Daoy (cell line): Measurements from ENCODE around the gene TBC1D17. TPM values are rescaled to one million over a fixed set of nuclear protein-coding genes. Genes with fewer than 3 reads are reported as not detected.

Experiments used
- total RNA-seq: library from RNA; depleted of rRNA; stranded (reverse); fragments of >200 nt; shearing (Covaris generic); gene quantifications from 2 replicates; pipeline ENCODE4 v1.2.3, GENCODE V29; 2014; rRNA removed

Gene TBC1D17
- total RNA-seq, 1 experiment from 2014 or later: 5.9 TPM

Other genes starting within 250 kb of the TBC1D17 start
- 11.0 and 12.7 TPM in 2 replicates for gene RRAS, start 237.6 kb upstream of the TBC1D17 start, total RNA-seq
- gene SCAF1, start 235.5 kb upstream of the TBC1D17 start, total RNA-seq: 32.5 and 32.8 TPM in 2 replicates
- 88.0 and 110 TPM in 2 replicates for gene IRF3, start 211.8 kb upstream of the TBC1D17 start, total RNA-seq
- gene BCL2L12, start 211.8 kb upstream of the TBC1D17 start, total RNA-seq: 15.5 and 18.1 TPM in 2 replicates
- gene PRMT1, start 200.4 kb upstream of the TBC1D17 start, total RNA-seq: 338 and 386 TPM in 2 replicates
- gene ADM5, start 188.1 kb upstream of the TBC1D17 start, total RNA-seq: 0.27 and 0.40 TPM in 2 replicates
- 5.0 and 8.3 TPM in 2 replicates for gene CPT1C, start 186.6 kb upstream of the TBC1D17 start, total RNA-seq
- gene TSKS, start 114.4 kb upstream of the TBC1D17 start, total RNA-seq: not detected in 2 replicates
- gene AP2A1, start 110.7 kb upstream of the TBC1D17 start, total RNA-seq: 44.8 and 46.5 TPM in 2 replicates
- gene FUZ, start 64.4 kb upstream of the TBC1D17 start, total RNA-seq: 9.9 and 20.1 TPM in 2 replicates
- 17.8 and 29.9 TPM in 2 replicates for gene MED25, start 59.4 kb upstream of the TBC1D17 start, total RNA-seq
- gene PTOV1, start 26.5 kb upstream of the TBC1D17 start, total RNA-seq: 61.2 and 67.8 TPM in 2 replicates
- gene PNKP, start 10.1 kb upstream of the TBC1D17 start, total RNA-seq: 36.9 and 38.4 TPM in 2 replicates
- gene AKT1S1, start 347 bp upstream of the TBC1D17 start, total RNA-seq: 9.6 and 10.5 TPM in 2 replicates
- 9.1 and 9.3 TPM in 2 replicates for gene IL4I1, start 19.2 kb downstream of the TBC1D17 start, total RNA-seq
- gene ATF5, start 51.5 kb downstream of the TBC1D17 start, total RNA-seq: 8.9 and 17.4 TPM in 2 replicates
- 92.7 and 95.5 TPM in 2 replicates for gene NUP62, start 51.8 kb downstream of the TBC1D17 start, total RNA-seq
- not detected in 2 replicates for gene SIGLEC11, start 83.5 kb downstream of the TBC1D17 start, total RNA-seq
- gene VRK3, start 147.7 kb downstream of the TBC1D17 start, total RNA-seq: 18.2 and 22.7 TPM in 2 replicates
- 20.0 and 22.2 TPM in 2 replicates for gene ZNF473, start 148.3 kb downstream of the TBC1D17 start, total RNA-seq